Calu3 (cell line): ENCODE data around the gene SP2. TPM values are rescaled to one million over a fixed set of nuclear protein-coding genes. Genes with fewer than 3 reads are reported as not detected.

ENCODE experiments used
- BruUV-seq: library from RNA; stranded (reverse); fragments of 400-500 nt; replicated peaks from 2 replicates; lab custom pipeline; 2021; lab: Mats Ljungman, UMichigan
- CTCF ChIA-PET: fragments of 300-600 bp; sonication (Branson Sonifier 250); formaldehyde crosslinking; loops from one replicate; lab custom pipeline; 2022; ENCODE audit warnings: antibody characterized with exemption; lab: Charles Lee
- DNase-seq: peaks from one replicate; pipeline ENCODE4 v3.0.0; 2022
- H3K27ac Mint-ChIP-seq: one replicate; pipeline ENCODE4 v1.8.0; 2022; ENCODE audit warnings: mixed read lengths; ENCODE audit not compliant: unreplicated experiment
- H3K27me3 Mint-ChIP-seq: one replicate; pipeline ENCODE4 v1.8.0; 2022; ENCODE audit warnings: mixed read lengths; ENCODE audit not compliant: unreplicated experiment
- H3K36me3 Mint-ChIP-seq: one replicate; pipeline ENCODE4 v1.8.0; 2022; ENCODE audit warnings: mild to moderate bottlenecking, moderate library complexity, mixed read lengths; ENCODE audit not compliant: insufficient read depth, unreplicated experiment
- H3K4me1 Mint-ChIP-seq: one replicate; pipeline ENCODE4 v1.8.0; 2022; ENCODE audit warnings: mild to moderate bottlenecking, low read depth, mixed read lengths; ENCODE audit not compliant: unreplicated experiment
- H3K4me3 Mint-ChIP-seq: one replicate; pipeline ENCODE4 v1.8.0; 2022; ENCODE audit warnings: mild to moderate bottlenecking, low read depth, moderate library complexity, mixed read lengths; ENCODE audit not compliant: unreplicated experiment
- H3K9me3 Mint-ChIP-seq: one replicate; pipeline ENCODE4 v1.8.0; 2022; ENCODE audit warnings: low read depth, mixed read lengths; ENCODE audit not compliant: unreplicated experiment
- intact Hi-C: fragments of 100-400 bp; cut with micrococcal nuclease; formaldehyde crosslinking; loops from one replicate; pipeline ENCODE4 v1.10.0; 2022; ENCODE audit not compliant: unreplicated experiment
- total RNA-seq: library from RNA; stranded (reverse); gene quantifications from 2 replicates; pipeline ENCODE4 v1.2.3, GENCODE V29; 2022
- TF ChIP-seq, protein P1 (sequence below): fragments of 200-600 bp; IDR thresholded peaks from one replicate; pipeline ENCODE4 v1.8.0; 2022; ENCODE audit warnings: antibody characterized with exemption; ENCODE audit not compliant: unreplicated experiment

The SP2 gene
- total RNA-seq, 1 experiment from 2014 or later: 21.5 TPM

DNA sequence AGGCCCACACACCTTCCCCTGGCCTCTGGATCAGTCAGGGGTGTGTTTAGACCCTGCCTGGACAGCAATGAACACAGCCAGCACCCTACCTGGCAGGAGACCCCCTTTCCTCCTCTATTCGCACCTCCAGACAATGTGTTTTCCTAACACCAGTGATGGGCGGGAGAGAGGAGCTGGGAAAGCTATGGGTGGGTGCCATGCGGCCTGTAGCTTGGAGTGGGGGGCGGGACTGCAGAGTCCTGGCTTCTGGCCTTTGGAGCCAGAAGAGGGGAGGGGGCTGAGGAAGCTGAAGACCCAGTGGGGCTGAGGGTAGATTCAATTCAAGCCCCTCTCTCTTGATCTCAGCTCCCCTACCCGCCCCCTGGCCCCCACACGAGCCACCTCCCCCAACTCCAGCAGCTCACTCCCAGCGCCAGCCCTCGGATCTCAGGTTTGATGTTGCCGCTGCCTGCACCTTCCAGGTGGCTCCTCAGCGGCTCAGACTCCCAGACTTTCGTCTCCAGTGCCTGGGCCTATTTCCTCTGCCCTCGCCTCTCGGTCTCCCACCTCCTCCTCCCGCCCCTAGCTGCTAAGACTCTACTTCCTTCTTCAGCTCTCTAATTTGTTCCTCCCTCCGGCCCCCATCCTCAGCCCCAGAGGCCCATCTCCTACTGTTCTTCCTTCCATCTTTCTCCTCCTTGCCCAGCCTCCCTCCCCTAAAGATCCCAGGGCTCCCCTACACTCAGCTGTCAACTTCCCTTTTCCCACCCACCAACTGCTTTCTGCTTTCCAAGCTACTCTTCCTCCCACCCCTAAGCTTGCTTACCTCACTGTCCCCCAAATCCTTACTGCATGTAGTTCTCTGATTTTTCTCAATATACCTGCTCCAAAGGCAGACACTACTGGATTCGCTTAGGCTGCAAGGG is 38.2 kb upstream of the SP2 start:
- H3K36me3 Mint-ChIP-seq: no peaks in the 10 kb centered on the region
- H3K27me3 Mint-ChIP-seq: peaks cover 80% of the 10 kb centered on the region
- H3K27ac Mint-ChIP-seq: no peak overlapping the region
- DNase-seq: no peak
- no TSS peak for BruUV-seq
- H3K4me3 Mint-ChIP-seq: no peak overlapping the region
- peaks cover 5% of the 10 kb centered on the region for H3K4me1 Mint-ChIP-seq
- TF ChIP-seq, protein P1, sequence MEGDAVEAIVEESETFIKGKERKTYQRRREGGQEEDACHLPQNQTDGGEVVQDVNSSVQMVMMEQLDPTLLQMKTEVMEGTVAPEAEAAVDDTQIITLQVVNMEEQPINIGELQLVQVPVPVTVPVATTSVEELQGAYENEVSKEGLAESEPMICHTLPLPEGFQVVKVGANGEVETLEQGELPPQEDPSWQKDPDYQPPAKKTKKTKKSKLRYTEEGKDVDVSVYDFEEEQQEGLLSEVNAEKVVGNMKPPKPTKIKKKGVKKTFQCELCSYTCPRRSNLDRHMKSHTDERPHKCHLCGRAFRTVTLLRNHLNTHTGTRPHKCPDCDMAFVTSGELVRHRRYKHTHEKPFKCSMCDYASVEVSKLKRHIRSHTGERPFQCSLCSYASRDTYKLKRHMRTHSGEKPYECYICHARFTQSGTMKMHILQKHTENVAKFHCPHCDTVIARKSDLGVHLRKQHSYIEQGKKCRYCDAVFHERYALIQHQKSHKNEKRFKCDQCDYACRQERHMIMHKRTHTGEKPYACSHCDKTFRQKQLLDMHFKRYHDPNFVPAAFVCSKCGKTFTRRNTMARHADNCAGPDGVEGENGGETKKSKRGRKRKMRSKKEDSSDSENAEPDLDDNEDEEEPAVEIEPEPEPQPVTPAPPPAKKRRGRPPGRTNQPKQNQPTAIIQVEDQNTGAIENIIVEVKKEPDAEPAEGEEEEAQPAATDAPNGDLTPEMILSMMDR: no peak
- H3K9me3 Mint-ChIP-seq: no peaks in the 10 kb centered on the region
- CTCF ChIA-PET: interaction anchor here (0.6 to 1.1 kb wide), 5 partner anchors 11 to 1139 kb away, joined by 3 to 4 read pairs (median 4); partner anchors contain the start of gene IGF2BP1
- intact Hi-C loops: no loop called here

- H3K27ac Mint-ChIP-seq: no peak overlapping the region
- peaks cover 2% of the 10 kb centered on the region for H3K9me3 Mint-ChIP-seq
- CTCF ChIA-PET: interaction anchor here (1.0 to 1.1 kb wide), 2 partner anchors 10 to 13 kb away, joined by 3 to 4 read pairs; no protein-coding TSS in a partner anchor
- H3K4me1 Mint-ChIP-seq: peaks cover 12% of the 10 kb centered on the region
- peaks cover 65% of the 10 kb centered on the region for H3K27me3 Mint-ChIP-seq
- no TSS peak for BruUV-seq
- no peak overlapping the region for H3K4me3 Mint-ChIP-seq
- no peak for DNase-seq
- no peaks in the 10 kb centered on the region for H3K36me3 Mint-ChIP-seq
- TF ChIP-seq, protein P1: no peak
- intact Hi-C loops: no loop called here
These were observed 35.6 kb upstream of the SP2 start for GRCh38 chr17:47860386-47860785.

- Mint-ChIP-seq H3K4me1 (peaks cover 12% of the 10 kb centered on the region), H3K9me3 (peaks cover 2% of the 10 kb centered on the region), H3K27ac (no peak overlapping the region), H3K27me3 (peaks cover 65% of the 10 kb centered on the region), H3K4me3 (no peak overlapping the region), H3K36me3 (no peaks in the 10 kb centered on the region)
- TF ChIP-seq, protein P1: no peak
- CTCF ChIA-PET: interaction anchor here (0.7 to 1.5 kb wide), 5 partner anchors 9 to 1803 kb away, joined by 3 to 7 read pairs (median 5); partner anchors contain the start of gene SP6
- intact Hi-C loops: no loop called here
- DNase-seq: no peak
- no TSS peak for BruUV-seq
These were observed 33.2 kb upstream of the SP2 start for GRCh38 chr17:47862621-47863440.

DNA sequence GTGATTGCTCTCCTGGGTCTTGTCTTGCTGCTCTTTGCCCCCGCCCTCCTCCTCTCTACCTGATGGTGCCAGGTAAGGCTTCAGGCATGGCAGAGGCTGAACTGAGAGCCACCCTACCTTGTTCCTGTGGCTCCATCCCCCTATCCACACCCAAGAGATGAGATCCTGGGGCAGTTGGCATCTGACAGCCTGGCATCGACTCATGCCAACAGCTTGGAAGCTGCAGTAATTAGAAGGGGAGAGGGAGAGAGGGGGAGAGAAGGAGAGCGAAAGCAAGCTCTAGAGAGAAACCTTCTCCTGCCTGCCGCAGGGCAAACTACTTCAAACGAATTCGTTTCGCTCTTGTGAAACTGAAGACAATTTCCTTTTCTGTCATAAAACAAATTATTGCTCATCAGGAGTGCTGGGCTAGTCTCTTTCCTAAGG is 31.2 kb upstream of the SP2 start:
- H3K27me3 Mint-ChIP-seq: peaks cover 65% of the 10 kb centered on the region
- H3K36me3 Mint-ChIP-seq: no peaks in the 10 kb centered on the region
- TF ChIP-seq, protein P1: no peak
- H3K4me3 Mint-ChIP-seq: no peak overlapping the region
- CTCF ChIA-PET: no interaction called here
- peaks cover 2% of the 10 kb centered on the region for H3K9me3 Mint-ChIP-seq
- H3K27ac Mint-ChIP-seq: no peak overlapping the region
- H3K4me1 Mint-ChIP-seq: peaks cover 12% of the 10 kb centered on the region
- BruUV-seq: no TSS peak
- DNase-seq: no peak
- intact Hi-C loops: no loop called here
